Cerebellar nuclear complex (tissue), 1 donor: Measurements from ENCODE around the gene ERFE.

Experiments used
- DNase-seq, 2 experiments: peaks; one replicate each; lab custom pipeline; 2025; lab: John Stamatoyannopoulos, UW

The ERFE gene

DNA sequence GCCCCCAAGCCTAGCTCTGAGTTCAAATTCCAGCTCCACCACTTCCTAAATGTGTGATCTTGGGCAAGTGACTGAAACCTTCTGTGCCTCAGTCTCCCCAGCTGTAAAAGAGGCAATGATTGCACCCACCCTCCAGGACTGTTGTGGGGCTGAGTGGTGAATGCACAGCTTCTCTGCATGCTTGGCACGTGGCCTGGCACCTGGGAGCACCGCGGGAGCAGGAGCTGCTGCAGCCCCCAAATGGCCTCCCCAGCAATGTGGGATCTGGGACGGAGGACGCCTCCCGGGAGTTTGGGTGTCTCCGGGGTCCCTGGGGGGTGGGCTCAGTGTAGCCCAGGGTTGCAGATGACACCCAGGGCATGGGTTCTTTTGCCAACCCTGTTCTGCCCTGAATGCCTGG is 18.7 kb upstream of the ERFE start:
- no peak for DNase-seq

DNA sequence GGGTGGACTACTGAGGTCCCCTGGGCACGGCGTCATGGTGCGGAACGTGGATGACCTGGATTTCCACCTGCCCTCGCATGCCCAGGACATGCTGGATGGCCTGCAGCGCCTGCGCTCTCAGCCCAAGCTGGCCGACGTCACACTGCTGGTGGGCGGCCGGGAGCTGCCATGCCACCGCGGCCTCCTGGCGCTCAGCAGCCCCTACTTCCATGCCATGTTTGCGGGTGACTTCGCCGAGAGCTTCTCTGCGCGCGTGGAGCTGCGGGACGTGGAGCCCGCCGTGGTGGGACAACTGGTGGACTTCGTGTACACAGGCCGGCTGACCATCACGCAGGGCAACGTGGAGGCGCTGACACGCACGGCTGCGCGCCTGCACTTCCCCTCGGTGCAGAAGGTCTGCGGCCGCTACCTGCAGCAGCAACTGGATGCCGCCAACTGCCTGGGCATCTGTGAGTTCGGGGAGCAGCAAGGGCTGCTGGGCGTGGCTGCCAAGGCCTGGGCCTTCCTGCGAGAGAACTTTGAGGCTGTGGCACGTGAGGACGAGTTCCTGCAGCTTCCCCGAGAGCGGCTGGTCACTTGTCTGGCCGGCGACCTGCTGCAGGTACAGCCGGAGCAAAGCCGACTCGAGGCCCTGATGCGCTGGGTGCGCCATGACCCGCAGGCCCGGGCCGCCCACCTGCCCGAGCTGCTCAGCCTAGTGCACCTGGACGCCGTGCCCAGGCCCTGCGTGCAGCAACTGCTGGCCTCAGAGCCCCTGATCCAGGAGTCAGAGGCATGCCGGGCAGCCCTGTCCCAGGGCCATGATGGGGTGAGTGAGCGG is 17.8 kb upstream of the ERFE start:
- no peak for DNase-seq

DNA sequence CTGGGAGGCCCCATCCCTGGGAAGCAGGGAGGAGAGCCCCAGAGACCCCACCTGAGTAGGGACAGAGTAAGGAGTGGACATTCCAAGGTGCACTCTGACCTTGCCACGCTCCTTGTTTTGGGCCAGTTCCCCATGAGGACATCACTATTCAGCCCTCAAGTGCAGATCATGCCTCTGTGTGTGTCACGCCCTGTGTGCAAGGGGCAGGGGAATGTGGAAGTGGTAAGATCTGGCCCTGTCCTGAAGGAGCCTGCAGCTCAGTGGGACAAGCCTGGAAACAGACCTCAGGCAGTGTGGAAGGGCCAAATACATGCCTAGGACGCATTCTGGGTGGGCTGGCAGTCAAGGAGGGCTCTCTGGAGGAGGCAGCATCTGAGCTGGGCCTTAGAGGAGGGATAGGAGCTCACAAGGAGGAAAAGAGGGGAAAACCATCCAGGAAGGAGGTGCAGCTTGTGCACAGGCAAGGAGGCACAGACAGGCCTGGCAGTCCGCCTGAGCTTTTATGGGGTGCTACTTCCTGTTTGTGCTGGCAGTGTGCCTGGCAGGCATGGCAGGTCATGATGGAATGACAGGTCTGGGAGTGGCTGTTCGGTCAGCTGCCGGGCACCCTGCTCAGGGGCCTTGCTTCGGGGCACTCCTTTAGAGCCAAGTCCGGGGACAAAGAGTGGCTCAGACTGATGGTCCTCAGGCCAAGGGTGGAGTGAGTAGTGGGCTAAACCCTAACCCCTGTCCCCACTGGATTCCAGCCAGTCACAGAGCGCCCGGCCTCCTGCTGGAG is 17.0 kb upstream of the ERFE start:
- no peak for DNase-seq

DNA sequence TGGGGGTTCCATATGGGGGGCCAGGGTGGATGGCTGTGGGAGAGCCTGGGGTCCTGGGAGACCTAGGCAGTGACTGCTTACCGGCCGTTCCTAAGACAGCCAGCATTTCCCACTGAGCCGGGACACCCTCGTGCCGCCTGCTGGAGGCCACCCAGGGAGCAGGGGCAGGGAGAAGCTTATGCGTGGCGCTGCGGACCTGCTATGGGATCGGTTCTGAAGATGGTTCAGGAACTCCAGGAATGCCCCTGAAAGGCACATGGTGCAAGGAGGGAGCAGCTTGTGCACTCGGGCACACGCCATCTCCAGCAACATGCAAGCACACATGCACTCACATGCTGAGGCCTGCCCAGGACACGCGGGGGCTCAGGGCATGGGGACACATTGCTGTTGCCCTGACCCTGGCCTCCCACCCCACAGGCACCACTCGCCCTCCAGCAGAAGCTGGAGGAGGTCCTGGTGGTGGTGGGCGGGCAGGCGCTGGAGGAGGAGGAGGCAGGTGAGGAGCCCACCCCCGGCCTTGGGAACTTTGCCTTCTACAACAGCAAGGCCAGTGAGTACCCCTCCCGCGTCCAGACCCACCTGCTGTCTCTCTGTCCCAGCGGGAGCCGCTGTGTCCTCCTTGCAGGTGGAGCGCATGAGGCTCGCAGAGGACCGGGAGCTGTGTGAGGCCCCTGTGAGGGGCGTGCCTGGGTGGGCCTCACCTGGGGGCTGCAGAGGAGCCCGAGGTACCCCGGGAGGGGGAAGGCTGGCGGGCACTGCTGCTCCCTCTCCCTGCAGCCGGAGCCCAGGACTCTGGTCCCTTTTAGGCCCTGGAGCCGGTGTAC is 16.2 kb upstream of the ERFE start:
- DNase-seq = no peak

DNA sequence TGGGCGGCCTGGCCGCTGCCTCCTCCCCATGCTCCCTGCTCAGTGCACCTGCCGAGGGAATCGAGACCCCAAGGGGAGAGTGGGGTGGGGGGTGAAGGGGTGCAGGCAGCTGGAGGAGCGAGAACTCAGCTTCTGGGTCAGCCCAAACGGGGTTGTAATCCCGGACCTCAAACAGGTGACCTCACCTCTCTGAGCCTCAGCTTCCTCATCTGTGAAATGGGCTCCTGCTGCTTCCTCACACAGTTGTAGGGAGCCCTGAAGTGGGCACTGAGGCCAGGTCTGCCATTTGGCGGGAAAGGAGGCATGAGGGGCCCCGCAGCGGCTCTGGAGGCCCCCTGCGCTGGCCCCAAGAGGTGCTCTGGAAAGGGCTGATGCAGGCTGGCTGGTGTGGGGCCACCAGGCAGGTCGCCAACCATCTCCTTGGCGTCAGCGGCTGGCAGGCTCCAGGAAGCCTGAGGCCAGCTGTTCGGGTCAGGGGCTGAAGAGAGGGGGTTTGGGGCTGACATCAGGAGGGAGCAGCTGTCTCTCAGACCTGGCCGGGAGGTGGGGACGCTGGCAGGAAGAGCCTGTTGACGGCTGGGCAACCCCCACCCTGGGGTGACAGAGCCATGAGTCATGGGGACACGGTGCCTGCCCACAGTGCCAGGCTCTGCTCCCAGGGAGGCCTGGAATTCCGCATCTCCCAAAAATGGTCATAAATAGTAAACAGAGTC is 15.4 kb upstream of the ERFE start:
- DNase-seq = no peak

DNA sequence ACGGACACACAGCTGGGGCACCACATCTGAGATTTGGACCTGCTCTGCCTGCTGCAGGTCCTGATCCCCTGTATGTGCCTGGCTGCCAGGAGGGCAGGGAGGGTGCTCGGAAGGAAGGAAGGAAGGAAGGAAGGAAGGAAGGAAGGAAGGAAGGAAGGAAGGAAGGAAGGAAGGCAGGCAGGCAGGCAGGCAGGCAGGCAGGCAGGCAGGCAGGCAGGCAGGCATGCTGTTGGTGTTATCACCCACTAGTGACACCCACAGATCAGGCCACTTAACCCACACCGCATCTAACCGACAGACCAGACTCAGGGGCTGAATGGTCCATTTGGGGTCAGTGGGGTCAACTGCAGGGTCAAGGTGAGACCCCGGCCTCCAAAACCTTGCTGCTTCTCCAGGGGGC is 14.5 kb upstream of the ERFE start:
- DNase-seq = no peak

DNA sequence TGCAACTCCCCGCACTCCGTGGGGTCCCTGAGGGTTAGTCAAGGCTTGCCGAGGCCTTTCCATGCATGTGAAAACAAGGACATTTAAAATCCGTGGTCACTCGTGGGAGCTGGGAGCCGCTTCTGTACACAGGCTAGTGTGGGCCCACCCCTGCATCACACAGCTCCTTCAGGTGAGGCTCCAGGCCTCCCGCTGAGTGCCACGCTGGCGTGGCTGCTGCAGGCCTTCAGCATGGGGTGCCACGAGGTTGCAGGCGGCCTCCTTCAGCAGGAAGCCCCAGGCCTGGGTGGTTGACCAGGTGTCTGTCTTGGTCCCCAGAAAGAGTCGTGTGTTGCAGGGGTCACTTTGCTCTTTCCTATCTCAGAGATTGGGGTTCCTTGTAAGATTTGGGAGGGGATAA is 13.7 kb upstream of the ERFE start:
- DNase-seq = no peak

DNA sequence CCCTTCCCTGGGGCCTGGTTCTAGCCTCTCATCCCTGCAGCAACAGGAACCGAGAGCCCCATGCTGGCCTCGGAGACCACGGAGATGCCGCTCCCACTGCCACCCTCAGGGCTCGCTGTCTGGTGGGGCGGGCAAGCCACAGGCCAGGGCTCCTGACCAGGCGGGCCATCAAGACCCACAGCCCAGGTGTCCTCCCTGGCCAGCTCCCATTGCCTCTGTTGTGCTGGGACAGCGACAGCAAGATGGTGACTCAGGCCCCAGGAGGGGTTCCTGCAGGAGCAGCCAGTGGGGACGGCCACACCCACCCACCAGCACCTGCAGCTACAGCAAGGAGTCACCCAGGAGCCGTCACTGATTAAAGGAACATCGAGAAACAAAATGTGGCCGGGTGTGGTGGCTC is 12.9 kb upstream of the ERFE start:
- no peak for DNase-seq

DNA sequence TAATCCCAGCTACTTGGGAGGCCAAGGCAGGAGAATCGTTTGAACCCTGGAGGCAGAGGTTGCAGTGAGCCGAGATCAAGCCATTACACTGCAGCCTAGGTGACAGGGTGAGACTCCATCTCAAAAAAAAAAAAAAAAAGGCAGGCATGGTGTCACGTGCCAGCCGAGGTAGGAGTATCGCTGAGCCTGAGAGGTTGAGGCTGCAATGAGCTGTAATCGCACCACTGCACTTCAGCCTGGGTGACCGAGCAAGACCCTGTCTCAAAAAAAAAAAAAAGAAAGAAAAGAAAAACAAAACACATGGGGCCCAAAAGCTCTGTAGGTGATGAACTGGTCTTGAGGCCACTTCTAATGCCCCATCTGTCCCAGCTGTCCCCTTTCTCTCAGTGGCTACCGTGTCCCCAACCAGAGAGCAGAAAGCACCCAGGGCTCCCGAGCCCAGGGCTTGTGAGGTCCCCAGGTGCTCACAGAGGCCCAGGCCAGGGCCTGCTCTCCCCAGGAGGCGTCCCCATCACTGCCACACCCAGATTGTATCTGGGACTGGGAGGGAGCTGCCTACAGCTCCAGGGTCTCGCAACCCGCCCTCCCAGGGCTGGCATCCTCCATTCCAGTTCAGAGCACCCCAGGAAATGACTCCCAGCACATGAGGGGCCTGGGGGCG is 11.8 kb upstream of the ERFE start:
- no peak for DNase-seq

DNA sequence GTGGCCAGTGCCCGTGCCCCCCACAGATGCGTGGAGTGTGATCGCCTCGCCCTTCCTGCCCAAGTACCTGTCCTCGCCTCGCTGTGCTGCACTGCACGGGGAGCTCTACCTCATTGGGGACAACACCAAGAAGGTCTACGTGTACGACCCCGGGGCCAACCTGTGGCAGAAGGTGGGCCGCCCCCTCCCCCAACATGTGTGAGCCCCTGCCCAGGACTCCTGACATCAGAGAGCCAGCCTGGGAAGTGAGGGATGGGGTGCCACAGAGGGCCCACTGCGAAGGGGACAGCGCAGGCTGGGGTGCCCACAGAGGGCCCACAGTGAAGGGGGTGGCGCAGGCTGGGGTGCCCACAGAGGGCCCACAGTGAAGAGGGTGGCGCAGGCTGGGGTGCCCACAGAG is 9.8 kb upstream of the ERFE start:
- DNase-seq = no peak

DNA sequence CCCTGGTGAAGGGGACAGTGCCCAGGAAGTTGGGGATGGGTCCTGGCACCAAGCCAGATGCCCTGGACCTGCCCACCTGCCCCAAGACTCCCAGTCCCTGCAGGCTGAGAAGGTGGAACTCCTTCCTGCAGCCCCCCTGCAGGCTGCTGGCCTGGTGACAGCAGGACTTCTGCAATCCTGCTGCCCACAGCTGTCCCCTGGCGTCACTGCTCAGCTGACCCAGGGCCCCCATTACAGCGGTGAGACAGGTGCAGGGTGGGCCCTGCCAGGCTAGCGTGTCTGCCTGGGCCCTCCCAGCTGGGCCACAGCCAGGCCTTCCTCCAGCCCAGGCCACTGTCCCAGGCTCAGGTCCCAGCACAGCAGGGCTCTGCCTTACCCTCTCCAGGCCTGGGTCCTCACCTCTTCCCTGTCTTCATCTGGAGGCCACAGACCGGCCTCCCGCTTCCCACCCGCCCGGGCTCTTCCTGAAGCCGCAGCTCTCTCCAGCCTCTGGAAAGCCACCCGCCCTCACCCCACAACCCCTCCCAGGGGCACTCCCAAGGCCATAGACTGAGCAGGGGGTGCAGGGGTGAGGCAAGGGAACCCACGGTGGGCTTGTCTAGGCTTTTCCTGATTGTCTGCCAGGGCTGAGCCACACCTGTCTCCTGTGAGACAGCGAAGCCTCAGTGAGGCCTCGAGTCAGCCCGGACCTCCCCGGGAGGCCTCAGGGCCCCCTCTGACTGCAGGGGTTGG is 8.8 kb upstream of the ERFE start:
- DNase-seq = no peak

DNA sequence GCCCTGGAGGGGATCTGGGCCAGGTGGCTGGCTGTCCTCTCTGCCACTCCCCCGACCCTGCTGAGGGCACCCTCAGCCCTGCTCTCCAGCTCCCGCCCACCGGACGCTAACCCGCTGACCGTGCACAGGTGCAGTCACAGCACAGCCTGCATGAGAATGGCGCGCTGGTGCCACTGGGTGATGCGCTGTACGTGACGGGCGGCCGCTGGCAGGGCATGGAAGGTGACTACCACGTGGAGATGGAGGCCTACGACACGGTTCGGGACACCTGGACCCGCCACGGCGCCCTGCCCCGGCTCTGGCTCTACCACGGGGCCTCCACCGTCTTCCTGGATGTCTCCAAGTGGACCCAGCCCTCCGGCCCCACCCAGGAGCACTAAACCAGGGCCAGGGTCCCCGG is 8.1 kb upstream of the ERFE start:
- no peak for DNase-seq

DNA sequence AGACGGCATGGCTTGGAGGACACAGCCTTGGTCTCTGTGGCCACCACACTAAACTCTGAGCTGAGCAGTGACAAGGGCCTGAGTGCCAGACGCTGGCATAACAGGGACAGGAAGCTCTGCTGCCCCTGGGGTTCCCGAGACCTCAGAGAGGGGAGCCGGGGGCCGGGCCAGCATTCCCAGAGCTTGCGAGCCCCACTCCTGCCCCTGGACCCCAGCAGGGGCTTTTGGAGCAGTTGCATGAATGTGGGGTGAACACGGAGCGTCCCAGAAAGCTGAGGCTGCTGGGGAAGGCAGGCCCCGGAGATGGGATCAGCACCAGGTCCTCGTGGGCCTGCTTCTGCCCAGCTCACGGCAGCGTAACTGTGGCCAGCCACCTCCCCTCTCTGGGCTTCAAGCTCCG is 7.6 kb upstream of the ERFE start:
- DNase-seq = no peak

DNA sequence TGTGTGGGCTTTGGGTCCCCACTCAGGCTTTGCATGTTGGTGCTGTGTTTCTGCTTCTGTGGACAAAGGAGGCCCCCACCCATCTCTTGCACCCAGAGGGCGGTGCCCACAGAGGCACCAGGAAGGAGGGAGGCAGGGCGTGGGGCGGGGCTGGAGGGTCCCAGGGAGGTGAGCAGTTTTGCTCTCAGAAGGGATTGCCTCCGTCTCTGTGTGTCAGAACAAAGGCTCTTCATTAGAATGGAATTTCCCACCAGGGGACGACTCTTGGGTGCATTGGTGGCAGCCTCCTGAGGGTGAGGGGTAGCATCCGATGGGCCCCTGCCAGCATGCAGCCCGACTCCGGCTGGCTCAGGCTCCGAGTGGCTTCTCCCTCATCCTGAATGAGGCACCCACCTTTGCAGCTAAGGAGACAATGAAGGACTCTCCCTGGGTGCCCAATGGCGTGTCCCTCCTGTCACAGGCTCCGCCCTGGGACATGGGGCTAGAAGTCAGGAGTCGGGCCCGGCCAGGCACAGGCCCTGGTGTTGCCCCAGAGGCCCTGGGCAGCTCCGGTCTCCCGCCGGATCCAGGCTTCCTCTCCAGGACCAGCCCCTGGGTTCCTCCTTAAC is 7.0 kb upstream of the ERFE start:
- DNase-seq = no peak

DNA sequence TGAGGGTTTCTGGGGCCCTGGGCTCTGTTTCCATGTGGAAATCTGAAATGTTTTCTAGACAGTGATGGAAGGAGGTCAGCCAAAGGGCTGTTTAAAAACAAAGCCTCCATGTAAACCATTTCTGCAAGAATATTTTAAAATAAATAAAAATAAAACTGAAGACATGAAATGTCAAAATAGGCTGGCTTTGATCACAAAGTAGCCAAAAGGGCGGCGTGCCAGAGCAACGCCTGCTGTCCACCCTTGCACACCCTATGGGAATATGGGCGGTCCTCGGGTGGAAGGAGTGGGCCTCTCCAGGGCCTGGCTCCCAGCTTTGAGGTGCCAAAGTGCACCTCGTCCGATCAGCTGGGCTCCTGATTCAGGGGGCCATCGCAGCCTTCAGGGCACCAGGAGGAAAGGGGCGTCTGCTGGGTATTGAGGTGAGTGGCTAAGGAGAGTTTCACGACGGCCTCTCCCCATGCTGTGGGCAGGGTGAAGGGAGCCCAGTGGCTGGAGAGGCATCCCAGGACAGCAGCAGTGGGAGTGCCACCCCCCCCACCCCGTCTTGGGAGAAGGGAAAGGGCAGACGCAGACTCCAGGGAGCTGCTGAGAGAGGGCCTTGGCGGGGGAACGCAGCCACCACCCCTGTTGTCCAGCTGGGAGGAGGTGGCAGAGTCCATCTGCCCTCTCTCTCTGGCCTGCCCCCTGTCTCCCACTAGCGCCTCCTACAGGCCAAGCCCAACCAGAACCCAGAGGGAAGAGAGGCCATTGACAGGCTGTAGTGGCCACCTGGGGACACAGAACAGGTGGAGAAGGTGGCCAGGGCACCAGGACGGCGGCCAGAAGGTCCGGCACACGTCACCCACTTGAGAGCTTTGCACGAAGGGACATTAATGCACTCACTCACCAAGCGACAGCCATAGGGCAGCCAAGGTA is 5.7 kb upstream of the ERFE start:
- DNase-seq = no peak

DNA sequence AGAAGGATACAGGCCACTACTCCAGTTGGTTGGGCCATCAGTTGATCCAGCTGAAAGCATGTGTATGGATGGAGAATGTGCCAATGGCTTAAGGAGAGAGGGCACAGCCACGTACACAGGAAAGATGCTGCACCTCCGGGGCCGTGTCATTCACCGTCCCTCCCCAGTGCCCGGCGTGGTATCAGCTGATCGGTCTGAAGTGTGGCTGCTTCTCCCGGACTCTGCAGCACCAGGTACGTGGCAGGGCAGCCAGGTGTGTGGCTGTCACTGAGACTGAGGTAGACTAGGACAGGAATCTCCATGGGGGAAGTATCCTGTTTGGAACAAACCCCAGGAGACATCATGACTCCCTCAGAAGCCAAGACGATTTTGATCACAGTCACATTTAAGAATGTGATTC is 4.2 kb upstream of the ERFE start:
- DNase-seq = no peak

DNA sequence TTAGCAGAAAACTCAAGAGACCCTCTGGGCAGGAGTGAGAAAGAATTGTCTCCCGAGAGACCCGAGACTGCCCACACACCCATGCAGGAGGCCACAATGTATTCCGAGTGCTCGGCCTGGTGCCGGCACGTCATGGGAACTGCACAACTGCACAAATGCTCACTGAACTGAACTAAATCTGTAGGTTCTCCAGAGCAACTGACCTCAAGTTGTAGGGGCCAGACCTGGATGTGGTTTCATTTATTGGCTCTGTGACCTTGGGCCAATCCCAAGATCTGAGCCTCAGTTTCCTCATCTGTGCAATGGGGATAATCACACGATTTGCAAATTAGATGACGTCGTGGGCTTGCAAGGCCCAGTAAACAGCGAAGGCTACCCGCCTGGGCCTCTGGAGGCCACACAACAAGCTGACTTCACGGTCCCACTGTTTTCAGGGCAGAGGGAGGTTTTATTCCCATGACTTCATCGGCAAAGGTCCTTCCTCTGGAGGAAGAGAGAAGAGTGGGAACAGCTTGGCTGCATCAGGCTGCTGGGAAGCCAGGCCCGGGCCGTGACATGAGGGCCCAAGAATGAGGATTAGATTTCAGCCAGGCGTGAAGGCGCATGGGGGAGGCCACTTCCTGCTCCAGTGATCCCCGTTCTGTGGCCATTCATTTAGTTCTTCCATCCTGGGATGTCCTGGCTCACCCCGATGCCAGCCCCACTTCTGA is 3.6 kb upstream of the ERFE start:
- no peak for DNase-seq
